HEK293T (cell line): ENCODE measurements around the gene NAP1L4.

Source experiments
- ARNT ChIP-seq: fragments of 450-650 bp; IDR thresholded peaks from 2 replicates; pipeline ENCODE4 v1.6.1; 2017; ENCODE audit warnings: mild to moderate bottlenecking
- BHLHE40 ChIP-seq: fragments of 450-650 bp; IDR thresholded peaks from 2 replicates; pipeline ENCODE4 v1.6.1; 2016; ENCODE audit warnings: mild to moderate bottlenecking, moderate library complexity, borderline replicate concordance
- CTBP1 ChIP-seq: fragments of 450-650 bp; IDR thresholded peaks from 2 replicates; pipeline ENCODE4 v1.6.1; 2016; ENCODE audit warnings: borderline replicate concordance
- ELF4 ChIP-seq: fragments of 450-650 bp; IDR thresholded peaks from 2 replicates; pipeline ENCODE4 v1.6.1; 2017; ENCODE audit warnings: antibody characterized with exemption
- FOXA1 ChIP-seq: fragments of 450-650 bp; IDR thresholded peaks from 2 replicates; pipeline ENCODE4 v1.6.1; 2016; ENCODE audit warnings: mild to moderate bottlenecking
- FOXK2 ChIP-seq: fragments of 450-650 bp; IDR thresholded peaks from 2 replicates; pipeline ENCODE4 v1.6.1; 2016; ENCODE audit warnings: mild to moderate bottlenecking
- FOXM1 ChIP-seq: fragments of 450-650 bp; IDR thresholded peaks from 2 replicates; pipeline ENCODE4 v1.6.1; 2017; ENCODE audit warnings: mild to moderate bottlenecking, borderline replicate concordance
- HDGF ChIP-seq: fragments of 450-650 bp; IDR thresholded peaks from 2 replicates; pipeline ENCODE4 v1.6.1; 2017; ENCODE audit warnings: antibody characterized with exemption, borderline replicate concordance
- LEF1 ChIP-seq: fragments of 450-650 bp; IDR thresholded peaks from 2 replicates; pipeline ENCODE4 v1.6.1; 2017; ENCODE audit warnings: mild to moderate bottlenecking, borderline replicate concordance
- NFRKB ChIP-seq: fragments of 450-650 bp; IDR thresholded peaks from 2 replicates; pipeline ENCODE4 v1.6.1; 2016; ENCODE audit warnings: mild to moderate bottlenecking, moderate library complexity
- SP1 ChIP-seq: fragments of 450-650 bp; IDR thresholded peaks from 2 replicates; pipeline ENCODE4 v1.6.1; 2017
- SUZ12 ChIP-seq: fragments of 450-650 bp; IDR thresholded peaks from 2 replicates; pipeline ENCODE4 v1.6.1; 2016; ENCODE audit warnings: mild to moderate bottlenecking
- TARDBP ChIP-seq: fragments of 450-650 bp; IDR thresholded peaks from 2 replicates; pipeline ENCODE4 v1.6.1; 2016
- ZNF384 ChIP-seq: fragments of 450-650 bp; IDR thresholded peaks from 2 replicates; pipeline ENCODE4 v1.6.1; 2016

GRCh38 chr11:2924821-2925675 is 67.1 kb downstream of the NAP1L4 start:
- no peak for TF ChIP-seq HDGF
- TF ChIP-seq SP1: no peak
- no peak for TF ChIP-seq SUZ12
- no peak for TF ChIP-seq BHLHE40
- TF ChIP-seq ARNT: no peak
- TF ChIP-seq FOXA1: no peak
- TF ChIP-seq FOXK2: no peak
- TF ChIP-seq FOXM1: no peak
- no peak for TF ChIP-seq ELF4
- no peak for TF ChIP-seq LEF1
- TF ChIP-seq NFRKB: no peak
- TF ChIP-seq TARDBP: no peak
- TF ChIP-seq CTBP1: no peak
- TF ChIP-seq ZNF384: no peak
